Endodermal cell (in vitro differentiated cells): ENCODE measurements around the gene VTA1. TPM values are rescaled to one million over a fixed set of nuclear protein-coding genes. Genes with fewer than 3 reads are reported as not detected.

Experiments
- DNase-seq: peaks from one replicate; pipeline ENCODE4 v3.0.0-alpha.2; 2017
- H3K27ac ChIP-seq: 2 replicates; pipeline ENCODE4 v1.5.1; 2013; ENCODE audit warnings: mild to moderate bottlenecking, low read depth, low read length, moderate library complexity
- H3K27me3 ChIP-seq: 2 replicates; pipeline ENCODE4 v1.6.1; 2013; ENCODE audit warnings: mild to moderate bottlenecking, low read length, moderate library complexity; ENCODE audit not compliant: insufficient read depth, control insufficient read depth, poor library complexity, severe bottlenecking
- H3K36me3 ChIP-seq: 2 replicates; pipeline ENCODE4 v1.7.0; 2013; ENCODE audit warnings: mild to moderate bottlenecking, low read length, moderate library complexity; ENCODE audit not compliant: control insufficient read depth, insufficient read depth
- H3K4me1 ChIP-seq: one replicate; pipeline ENCODE4 v1.7.0; 2013; ENCODE audit warnings: low read length; ENCODE audit not compliant: control insufficient read depth, insufficient read depth
- H3K4me3 ChIP-seq: 2 replicates; pipeline ENCODE4 v1.5.1; 2013; ENCODE audit warnings: mild to moderate bottlenecking, low read length, moderate library complexity
- H3K9ac ChIP-seq: 2 replicates; pipeline ENCODE4 v1.6.1; 2013; ENCODE audit warnings: mild to moderate bottlenecking, low read length, moderate library complexity; ENCODE audit not compliant: poor library complexity, severe bottlenecking; ENCODE audit errors: extremely low read depth
- H3K9me3 ChIP-seq: 2 replicates; pipeline ENCODE4 v1.6.1; 2013; ENCODE audit warnings: mild to moderate bottlenecking, low read length, moderate library complexity; ENCODE audit not compliant: control insufficient read depth
- H3K27ac Mint-ChIP-seq: 2 replicates; pipeline ENCODE4 v1.8.0; 2020; ENCODE audit warnings: mixed read lengths
- H3K27me3 Mint-ChIP-seq: 2 replicates; pipeline ENCODE4 v1.8.0; 2021; ENCODE audit warnings: mild to moderate bottlenecking, mixed read lengths; ENCODE audit not compliant: insufficient read depth
- H3K36me3 Mint-ChIP-seq: 2 replicates; pipeline ENCODE4 v1.8.0; 2020; ENCODE audit warnings: low read depth, mixed read lengths
- H3K4me1 Mint-ChIP-seq: 2 replicates; pipeline ENCODE4 v1.8.0; 2020; ENCODE audit warnings: mixed read lengths
- H3K4me3 Mint-ChIP-seq: 2 replicates; pipeline ENCODE4 v1.8.0; 2020; ENCODE audit warnings: mild to moderate bottlenecking, moderate library complexity, mixed read lengths
- H3K9me3 Mint-ChIP-seq: 2 replicates; pipeline ENCODE4 v1.8.0; 2020; ENCODE audit warnings: mild to moderate bottlenecking, mixed read lengths
- WGBS, 2 experiments: methylation state at CpG; one replicate each; pipeline versions ENCODE4 v1.1.5 to v1.1.7; 2013; ENCODE audit warnings: missing lambda C conversion rate in 2 of 2, mixed read lengths in 1 of 2; ENCODE audit not compliant: insufficient coverage in 1 of 2, insufficient read length in 1 of 2; 5-methylcytosine and 5-hydroxymethylcytosine counted together
- total RNA-seq, 2 donors: library from RNA; stranded (reverse); fragmentation: NEBNext Ultra II Directional in 1 of 2; extraction: Animal tissue kit (Norgen Biotek cat#: 25700) in 1 of 2; gene quantifications; 2 replicates in 1 of 2; 3 replicates in 1 of 2; pipeline ENCODE4 v1.2.1, GENCODE V29; 2021
- TF ChIP-seq, protein P1 (sequence below): fragments of 200-600 bp; sonication (generic); conservative IDR thresholded peaks from 2 replicates; pipeline ENCODE4 v1.5.0; 2021; ENCODE audit warnings: antibody characterized with exemption, mild to moderate bottlenecking

The VTA1 gene
- total RNA-seq, 2 donors from 2014 or later, result 64.4 to 68.8 TPM

DNA sequence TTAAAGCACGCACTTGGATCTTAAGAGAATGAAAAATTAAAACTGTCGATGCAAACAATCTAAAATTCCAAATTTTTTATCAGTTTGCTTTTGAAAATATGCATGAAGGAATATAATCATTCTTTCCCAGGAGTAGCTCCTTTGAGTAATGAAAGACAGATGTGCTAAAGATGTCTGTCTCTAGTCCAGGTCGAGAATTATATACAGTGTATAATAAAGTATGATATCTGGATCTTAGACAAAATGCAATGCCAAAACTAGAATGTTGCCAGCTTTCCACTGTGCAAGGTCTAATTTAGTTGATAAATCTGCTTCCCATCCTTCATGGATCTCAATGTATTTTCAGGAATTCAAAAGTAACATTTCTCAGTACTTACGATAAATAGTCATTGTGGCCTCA is 89.6 kb downstream of the VTA1 start:
- no peak overlapping the region for H3K27ac Mint-ChIP-seq
- no peak overlapping the region for H3K4me3 Mint-ChIP-seq
- no peaks in the 10 kb centered on the region for H3K36me3 ChIP-seq
- WGBS, 2 experiments, result 92% methylated on average over 4 of the region's 4 CpGs; no CpG with 5 or more reads in 1 of the 2 experiments
- TF ChIP-seq, protein P1, sequence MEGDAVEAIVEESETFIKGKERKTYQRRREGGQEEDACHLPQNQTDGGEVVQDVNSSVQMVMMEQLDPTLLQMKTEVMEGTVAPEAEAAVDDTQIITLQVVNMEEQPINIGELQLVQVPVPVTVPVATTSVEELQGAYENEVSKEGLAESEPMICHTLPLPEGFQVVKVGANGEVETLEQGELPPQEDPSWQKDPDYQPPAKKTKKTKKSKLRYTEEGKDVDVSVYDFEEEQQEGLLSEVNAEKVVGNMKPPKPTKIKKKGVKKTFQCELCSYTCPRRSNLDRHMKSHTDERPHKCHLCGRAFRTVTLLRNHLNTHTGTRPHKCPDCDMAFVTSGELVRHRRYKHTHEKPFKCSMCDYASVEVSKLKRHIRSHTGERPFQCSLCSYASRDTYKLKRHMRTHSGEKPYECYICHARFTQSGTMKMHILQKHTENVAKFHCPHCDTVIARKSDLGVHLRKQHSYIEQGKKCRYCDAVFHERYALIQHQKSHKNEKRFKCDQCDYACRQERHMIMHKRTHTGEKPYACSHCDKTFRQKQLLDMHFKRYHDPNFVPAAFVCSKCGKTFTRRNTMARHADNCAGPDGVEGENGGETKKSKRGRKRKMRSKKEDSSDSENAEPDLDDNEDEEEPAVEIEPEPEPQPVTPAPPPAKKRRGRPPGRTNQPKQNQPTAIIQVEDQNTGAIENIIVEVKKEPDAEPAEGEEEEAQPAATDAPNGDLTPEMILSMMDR, result no peak
- no peaks in the 10 kb centered on the region for H3K9me3 ChIP-seq
- H3K27me3 ChIP-seq, result no peaks in the 10 kb centered on the region
- H3K9me3 Mint-ChIP-seq, result no peaks in the 10 kb centered on the region
- H3K9ac ChIP-seq, result no peak overlapping the region
- no peak overlapping the region for H3K27ac ChIP-seq
- DNase-seq, result no peak
- peaks cover 1% of the 10 kb centered on the region for H3K4me1 Mint-ChIP-seq
- H3K4me3 ChIP-seq, result no peak overlapping the region
- no peaks in the 10 kb centered on the region for H3K4me1 ChIP-seq
- H3K27me3 Mint-ChIP-seq, result no peaks in the 10 kb centered on the region
- no peaks in the 10 kb centered on the region for H3K36me3 Mint-ChIP-seq

DNA sequence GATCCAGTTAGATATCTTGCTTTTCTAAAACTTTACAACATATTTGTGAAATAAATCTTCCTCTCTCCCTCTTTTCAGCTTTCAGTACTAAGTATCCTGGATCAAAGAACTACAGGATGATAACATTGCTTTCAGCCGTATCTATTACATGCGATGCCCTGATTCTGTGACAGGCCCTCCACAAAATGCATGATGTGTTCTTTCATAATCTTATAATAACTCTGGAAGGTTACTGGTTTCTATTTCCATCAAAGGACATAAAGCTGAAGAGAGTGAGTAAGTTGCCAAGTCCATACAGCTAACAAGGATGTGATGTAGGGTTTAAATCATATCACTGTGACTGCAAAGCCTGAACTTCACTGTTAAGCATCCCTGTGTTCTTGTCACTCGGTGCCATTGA is 91.8 kb downstream of the VTA1 start:
- H3K9ac ChIP-seq, result no peak overlapping the region
- no peaks in the 10 kb centered on the region for H3K9me3 Mint-ChIP-seq
- H3K27ac ChIP-seq, result no peak overlapping the region
- no peaks in the 10 kb centered on the region for H3K9me3 ChIP-seq
- H3K27me3 ChIP-seq, result no peaks in the 10 kb centered on the region
- no peak overlapping the region for H3K4me3 ChIP-seq
- no peak overlapping the region for H3K4me3 Mint-ChIP-seq
- WGBS, 2 experiments, result 94 to 95% methylated on average over 3 of the region's 3 CpGs
- no peaks in the 10 kb centered on the region for H3K36me3 ChIP-seq
- H3K4me1 ChIP-seq, result no peaks in the 10 kb centered on the region
- H3K27ac Mint-ChIP-seq, result no peak overlapping the region
- TF ChIP-seq, protein P1, result no peak
- H3K4me1 Mint-ChIP-seq, result peaks cover 5% of the 10 kb centered on the region
- no peak for DNase-seq
- H3K36me3 Mint-ChIP-seq, result no peaks in the 10 kb centered on the region
- H3K27me3 Mint-ChIP-seq, result no peaks in the 10 kb centered on the region

DNA sequence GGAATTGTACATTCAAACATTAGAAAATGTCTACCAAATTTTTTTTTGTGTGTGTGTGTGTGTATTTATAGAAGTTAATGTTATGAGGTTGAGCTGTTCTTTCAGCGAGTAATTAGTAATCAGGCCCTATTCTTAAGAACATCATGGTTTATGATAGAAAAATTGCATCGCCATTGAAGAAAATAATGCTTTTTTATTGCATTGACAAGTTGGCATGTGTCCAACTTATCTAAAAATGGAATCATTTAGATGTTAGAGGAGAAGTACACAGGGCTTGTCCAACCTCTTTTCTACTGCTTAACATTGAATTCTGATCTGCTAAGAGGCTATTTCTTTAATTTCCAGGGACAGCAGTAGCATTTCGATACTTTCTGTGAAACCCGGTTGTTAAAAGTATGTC is 93.1 kb downstream of the VTA1 start:
- H3K36me3 Mint-ChIP-seq, result no peaks in the 10 kb centered on the region
- H3K27ac Mint-ChIP-seq, result no peak overlapping the region
- Histone ChIP-seq H3K4me1 (no peaks in the 10 kb centered on the region), H3K27ac (no peak overlapping the region), H3K36me3 (no peaks in the 10 kb centered on the region), H3K4me3 (no peak overlapping the region), H3K9ac (no peak overlapping the region), H3K9me3 (no peaks in the 10 kb centered on the region), H3K27me3 (no peaks in the 10 kb centered on the region)
- H3K27me3 Mint-ChIP-seq, result no peaks in the 10 kb centered on the region
- 94 to 97% methylated on average over 2 to 4 of the region's 4 CpGs for WGBS, 2 experiments
- DNase-seq, result no peak
- H3K4me1 Mint-ChIP-seq, result peaks cover 5% of the 10 kb centered on the region
- no peaks in the 10 kb centered on the region for H3K9me3 Mint-ChIP-seq
- TF ChIP-seq, protein P1, result no peak
- H3K4me3 Mint-ChIP-seq, result no peak overlapping the region
